ENCODE measurements around the gene SLC11A2.
"Not testable (repeated sequence)": the region's sequence is repeated elsewhere in the genome, so short reads cannot be mapped to it uniquely, and the experiment has no call there.

The SLC11A2 gene

GRCh38 chr12:51025338-51025835 is 797 bp downstream of the SLC11A2 start:
- peak; percentile 37 for DNase-seq

- no peak for DNase-seq
These were observed 2.4 kb downstream of the SLC11A2 start for GRCh38 chr12:51023625-51024382.

GRCh38 chr12:51021694-51022093 is 4.5 kb downstream of the SLC11A2 start:
- DNase-seq, result no peak

GRCh38 chr12:51020448-51021182 is 5.6 kb downstream of the SLC11A2 start:
- no peak for DNase-seq

- no peak for DNase-seq
These were observed 6.3 kb downstream of the SLC11A2 start for GRCh38 chr12:51019927-51020326.

GRCh38 chr12:51018956-51019355 is 7.2 kb downstream of the SLC11A2 start:
- no peak for DNase-seq

- DNase-seq, result no peak
These were observed 8.7 kb downstream of the SLC11A2 start for GRCh38 chr12:51017452-51017851.

- DNase-seq, result not testable (repeated sequence)
These were observed 11.7 kb downstream of the SLC11A2 start for GRCh38 chr12:51014467-51014866.

GRCh38 chr12:51013441-51013840 is 12.7 kb downstream of the SLC11A2 start:
- no peak for DNase-seq

- no peak for DNase-seq
These were observed 13.5 kb downstream of the SLC11A2 start for GRCh38 chr12:51012570-51013236.

GRCh38 chr12:51011955-51012354 is 14.2 kb downstream of the SLC11A2 start:
- no peak for DNase-seq

- DNase-seq, result no peak
These were observed 17.1 kb downstream of the SLC11A2 start for GRCh38 chr12:51009056-51009440.

- no peak for DNase-seq
These were observed 17.7 kb downstream of the SLC11A2 start for GRCh38 chr12:51008329-51009055.

- DNase-seq, result no peak
These were observed 20.5 kb downstream of the SLC11A2 start for GRCh38 chr12:51005671-51006070.

GRCh38 chr12:51005030-51005429 is 21.2 kb downstream of the SLC11A2 start:
- DNase-seq, result no peak

GRCh38 chr12:51004504-51004903 is 21.7 kb downstream of the SLC11A2 start:
- no peak for DNase-seq

GRCh38 chr12:51001799-51002198 is 24.4 kb downstream of the SLC11A2 start:
- no peak for DNase-seq

- no peak for DNase-seq
These were observed 25.9 kb downstream of the SLC11A2 start for GRCh38 chr12:51000245-51000644.

GRCh38 chr12:50999093-50999492 is 27.1 kb downstream of the SLC11A2 start:
- no peak for DNase-seq

- no peak for DNase-seq
These were observed 33.4 kb downstream of the SLC11A2 start for GRCh38 chr12:50992819-50993218.

GRCh38 chr12:50991291-50991690 is 34.9 kb downstream of the SLC11A2 start:
- no peak for DNase-seq

- no peak for DNase-seq
These were observed 35.4 kb downstream of the SLC11A2 start for GRCh38 chr12:50990791-50991190.

All from left hindlimb (tissue), 1 donor.